Fibroblast of skin of right quadriceps (primary cell): ENCODE results near the gene KEL.

Experiments used
- DNase-seq: peaks from one replicate; pipeline ENCODE4 v3.0.0-alpha.2; 2013

The KEL gene

DNA sequence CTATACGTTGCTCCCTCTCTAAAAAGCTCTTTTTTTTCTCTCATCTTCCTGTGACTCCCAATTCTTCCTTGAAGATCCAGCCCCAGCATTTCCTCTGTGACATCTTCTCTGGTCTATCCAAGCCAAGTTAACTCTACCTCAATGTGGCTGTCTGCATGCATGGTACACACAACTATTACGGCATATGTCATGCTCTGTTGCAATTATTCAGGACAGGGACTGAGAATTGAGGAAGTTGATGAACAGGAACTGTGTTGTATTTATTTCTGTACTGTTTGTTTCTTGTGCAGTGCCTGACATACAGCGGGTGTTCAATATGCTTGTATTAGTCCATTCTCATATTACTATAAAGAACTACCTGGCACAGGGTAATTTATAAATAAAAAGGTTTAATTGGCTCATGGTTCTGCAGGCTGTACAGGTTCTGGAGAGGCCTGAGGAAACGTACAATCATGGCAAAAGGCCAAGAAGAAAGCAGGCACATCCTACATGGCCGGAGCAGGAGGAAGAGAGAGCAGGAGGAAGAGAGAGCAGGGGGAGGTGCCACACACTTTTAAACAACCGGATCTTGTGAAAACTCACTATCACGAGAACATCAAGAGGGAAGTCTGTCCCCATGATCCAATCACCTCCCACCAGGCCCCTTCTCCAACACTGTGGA, 34.9 kb downstream of the KEL start:
- DNase-seq: no peak

DNA sequence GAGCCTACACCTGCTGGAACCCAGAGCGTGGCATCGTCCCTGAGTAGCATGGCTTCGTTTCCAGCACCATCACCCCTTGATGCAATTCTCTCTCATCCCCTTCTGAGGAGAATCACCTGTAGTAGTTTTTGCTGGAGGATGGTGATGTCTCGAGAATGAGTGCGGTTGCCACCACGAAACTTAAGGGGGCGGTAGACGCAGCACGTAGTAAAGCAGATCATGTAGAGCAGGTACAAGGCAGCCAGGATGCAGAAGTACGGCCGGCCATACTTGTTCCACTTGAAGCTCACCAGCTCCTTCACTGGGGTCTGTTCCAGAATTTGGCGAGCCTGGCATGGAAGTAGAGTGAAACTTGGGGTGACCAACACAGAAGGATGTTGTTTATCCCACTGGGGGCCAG, 36.8 kb downstream of the KEL start:
- DNase-seq: no peak

DNA sequence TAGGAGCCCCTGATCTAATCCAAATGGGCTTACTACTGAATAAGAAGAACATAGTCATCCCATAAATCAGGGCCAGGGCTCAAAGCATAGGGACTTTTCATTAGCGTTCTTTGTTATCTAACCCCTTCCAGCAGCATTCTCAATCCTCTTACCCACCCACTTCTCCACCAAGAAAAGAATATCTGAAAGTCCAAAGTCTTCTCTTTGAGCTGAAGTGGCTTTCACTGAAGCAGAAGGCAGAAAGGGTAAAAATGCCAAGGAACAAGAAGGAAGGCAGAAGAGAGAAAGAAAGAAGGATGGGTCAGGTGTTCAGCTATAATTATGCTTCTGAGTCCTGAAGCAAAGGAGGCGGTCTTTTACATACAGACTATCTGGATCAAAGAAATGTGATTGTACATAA, 38.8 kb downstream of the KEL start:
- DNase-seq: no peak

DNA sequence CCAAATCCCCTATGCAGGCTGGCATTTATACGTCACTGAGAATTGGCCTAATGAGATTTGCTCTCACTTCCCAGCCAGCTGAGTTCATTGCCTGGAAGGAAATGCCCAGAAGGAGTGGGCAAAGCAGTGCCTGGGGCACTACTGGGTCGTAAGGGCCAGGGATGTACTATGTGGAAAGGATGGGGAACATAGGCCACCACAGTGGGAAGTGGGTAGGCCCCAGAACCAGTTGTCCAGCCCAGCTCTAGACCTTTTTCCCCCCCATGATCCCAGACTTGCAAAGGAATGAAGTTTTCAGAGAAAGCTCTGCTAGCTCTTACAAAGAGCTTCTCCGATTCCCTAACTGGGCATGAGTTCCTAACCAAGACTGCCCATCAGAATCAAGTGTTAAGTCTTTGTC, 42.5 kb downstream of the KEL start:
- no peak for DNase-seq

DNA sequence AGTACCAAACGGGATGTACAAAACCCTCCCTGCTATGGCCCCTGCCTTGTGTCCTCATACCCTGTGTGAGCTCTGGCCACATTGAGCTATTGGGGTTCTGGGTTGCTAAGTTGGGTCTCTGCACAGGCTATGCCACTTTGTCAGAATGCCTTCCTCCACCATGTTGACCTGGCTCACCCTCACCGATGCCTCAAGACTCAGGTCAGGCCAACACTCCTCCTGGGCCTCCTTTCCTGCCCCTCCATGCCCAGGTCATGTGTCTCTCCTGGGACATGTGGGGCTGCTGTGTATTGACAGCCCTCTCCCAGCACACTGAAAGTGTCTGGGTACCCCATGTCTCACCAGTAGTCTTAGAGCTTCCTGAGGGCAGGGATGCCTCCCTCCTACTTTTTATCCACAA, 43.3 kb downstream of the KEL start:
- DNase-seq: no peak

DNA sequence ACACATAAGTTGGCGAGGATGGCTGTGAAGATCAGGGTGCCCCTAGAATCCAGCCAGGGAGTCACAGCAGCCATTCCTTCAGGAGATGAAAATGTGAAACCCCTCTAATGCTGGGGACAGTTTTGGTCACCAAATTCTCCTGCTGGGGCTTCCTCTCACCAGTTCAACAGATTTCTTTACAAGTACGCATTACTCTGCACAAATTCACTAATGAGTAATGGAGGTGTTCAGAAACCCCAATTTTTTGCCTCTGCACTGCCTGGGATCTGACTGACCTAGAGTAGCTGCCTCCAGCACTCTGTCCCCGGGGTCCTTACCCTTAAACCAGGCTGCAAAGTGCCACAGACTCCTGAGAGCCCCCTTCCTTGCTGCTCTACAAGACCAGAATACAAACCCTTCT, 44.7 kb downstream of the KEL start:
- DNase-seq: no peak

DNA sequence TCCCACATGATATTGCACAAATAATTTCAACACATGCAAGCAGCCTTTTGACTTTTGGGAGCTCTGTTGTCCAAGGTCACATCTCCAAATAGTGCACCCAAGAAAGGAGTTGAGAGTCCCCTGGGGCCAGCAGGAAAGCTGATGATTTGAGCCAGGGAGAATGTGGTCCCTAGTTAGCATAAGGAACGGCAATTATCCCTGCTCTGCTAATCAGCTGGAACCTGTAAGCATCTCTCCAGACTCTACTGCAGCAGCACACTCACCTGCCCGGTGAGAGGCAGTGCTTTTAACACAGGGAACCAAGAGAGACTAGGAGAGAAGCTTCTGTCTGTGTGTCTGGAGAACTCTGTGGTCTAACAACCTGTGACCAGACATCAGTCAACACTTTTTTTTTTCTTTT, 45.7 kb downstream of the KEL start:
- DNase-seq: no peak

DNA sequence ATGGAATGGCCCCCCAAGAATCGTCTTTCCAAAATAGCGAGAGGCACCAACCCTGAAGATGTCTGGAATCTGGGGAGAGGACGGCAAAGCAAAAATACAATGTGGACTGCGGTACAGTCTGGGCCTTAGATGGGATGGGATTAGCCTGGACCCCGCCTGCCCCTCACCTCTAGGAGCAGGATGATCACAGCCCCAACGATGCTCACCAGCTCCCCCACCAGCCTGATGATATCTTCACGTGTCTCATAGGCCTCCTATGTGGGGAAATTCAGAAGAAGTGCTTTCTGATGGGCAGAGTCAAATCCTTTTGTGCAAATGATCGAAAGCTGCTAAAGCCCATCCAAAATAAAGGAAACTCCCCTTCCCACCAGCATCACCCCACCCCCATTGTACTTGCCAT, 46.8 kb downstream of the KEL start:
- no peak for DNase-seq

DNA sequence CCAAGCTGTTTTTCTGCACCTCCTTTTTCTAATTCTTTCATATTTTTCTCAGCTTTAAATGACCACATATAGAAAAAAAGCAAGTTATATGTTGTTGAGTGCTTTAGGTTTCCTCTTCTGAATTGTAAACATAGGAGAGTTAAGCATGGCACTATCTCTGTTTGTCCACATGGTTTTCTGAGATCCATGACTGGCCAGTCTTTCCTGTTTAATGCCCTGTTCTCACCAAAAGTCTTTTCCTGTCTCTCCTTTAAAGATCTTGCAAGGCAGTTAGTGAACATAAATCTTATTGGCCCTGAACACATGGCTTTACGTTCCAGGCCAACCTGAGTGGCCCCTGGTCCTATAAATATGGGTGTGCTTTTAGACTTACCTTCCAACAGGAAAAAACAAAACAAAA, 48.0 kb downstream of the KEL start:
- DNase-seq: no peak

DNA sequence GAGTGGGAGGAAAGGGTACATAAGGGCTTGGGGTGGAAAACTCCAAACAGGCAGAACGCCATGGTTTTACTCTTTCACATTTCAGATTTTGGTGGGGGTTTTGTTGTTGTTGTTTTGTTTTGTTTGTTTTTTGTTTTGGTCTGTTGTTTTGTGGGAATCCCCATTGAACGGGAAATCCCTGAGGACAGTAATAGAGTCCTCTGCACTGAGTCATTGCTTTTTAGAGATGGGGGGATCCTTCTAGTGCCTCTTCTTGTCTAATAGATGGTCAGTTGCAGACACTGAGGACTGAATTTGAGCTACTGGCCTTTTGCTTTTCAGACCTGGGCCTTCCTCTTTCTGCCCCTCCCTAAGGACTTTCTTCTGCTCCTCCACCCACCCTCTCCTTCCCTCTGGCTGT, 48.6 kb downstream of the KEL start:
- DNase-seq: no peak

DNA sequence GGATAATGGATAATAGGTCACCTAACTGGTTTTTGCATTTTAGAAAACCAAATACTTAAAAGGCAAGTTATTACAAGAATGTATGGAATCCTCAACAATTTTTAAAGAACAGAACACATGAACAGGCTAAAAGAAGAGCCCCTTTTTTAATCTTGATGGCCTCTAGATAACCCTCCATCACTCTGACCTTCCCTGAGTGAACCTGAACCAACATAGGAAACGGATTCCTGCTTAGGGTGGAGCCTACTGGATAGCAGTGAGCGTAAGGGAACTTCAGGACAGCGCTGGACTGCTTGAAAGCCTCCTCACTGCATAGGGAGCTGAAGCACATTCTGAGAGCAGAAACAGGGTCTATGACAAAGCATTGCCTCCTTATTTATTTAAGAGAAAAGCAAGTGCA, 49.1 kb downstream of the KEL start:
- no peak for DNase-seq

DNA sequence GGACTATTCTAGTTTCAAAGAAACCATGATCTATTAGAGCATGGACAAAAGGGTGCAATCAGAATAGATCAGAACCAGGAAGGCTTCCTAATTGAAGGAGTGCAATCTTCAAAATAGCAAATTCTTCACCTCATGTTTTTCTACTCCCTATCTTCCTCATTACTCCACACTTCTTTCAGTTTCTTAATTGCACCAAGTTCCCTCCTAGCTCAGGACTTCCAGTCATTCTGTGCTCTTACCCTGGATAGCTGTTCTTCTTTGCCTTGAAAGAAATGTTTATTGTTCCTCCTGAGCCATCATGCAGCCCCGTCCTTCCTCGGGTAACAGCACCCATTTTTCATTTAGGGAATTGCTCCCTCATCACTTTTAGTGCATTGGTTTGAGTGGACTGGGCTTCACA, 51.7 kb downstream of the KEL start:
- no peak for DNase-seq

DNA sequence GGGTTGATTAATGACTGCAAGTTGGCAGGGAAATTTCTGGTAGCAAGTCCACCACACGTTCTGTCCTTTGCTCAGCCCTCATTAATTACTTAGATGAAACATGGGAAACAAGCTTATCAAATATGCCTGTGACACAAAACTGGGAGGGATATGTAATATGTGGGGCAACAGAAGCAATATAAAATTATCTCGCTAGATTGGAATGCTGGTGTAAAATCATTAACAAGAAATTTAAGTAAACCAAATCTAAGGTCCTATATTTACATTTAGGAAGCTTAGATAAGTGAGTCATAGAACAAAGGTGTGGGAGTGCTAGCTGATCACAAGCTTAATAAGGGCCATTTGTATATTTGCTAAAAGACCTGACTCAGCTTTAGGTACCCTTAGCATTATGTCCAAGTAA, 52.1 kb downstream of the KEL start:
- DNase-seq: no peak

DNA sequence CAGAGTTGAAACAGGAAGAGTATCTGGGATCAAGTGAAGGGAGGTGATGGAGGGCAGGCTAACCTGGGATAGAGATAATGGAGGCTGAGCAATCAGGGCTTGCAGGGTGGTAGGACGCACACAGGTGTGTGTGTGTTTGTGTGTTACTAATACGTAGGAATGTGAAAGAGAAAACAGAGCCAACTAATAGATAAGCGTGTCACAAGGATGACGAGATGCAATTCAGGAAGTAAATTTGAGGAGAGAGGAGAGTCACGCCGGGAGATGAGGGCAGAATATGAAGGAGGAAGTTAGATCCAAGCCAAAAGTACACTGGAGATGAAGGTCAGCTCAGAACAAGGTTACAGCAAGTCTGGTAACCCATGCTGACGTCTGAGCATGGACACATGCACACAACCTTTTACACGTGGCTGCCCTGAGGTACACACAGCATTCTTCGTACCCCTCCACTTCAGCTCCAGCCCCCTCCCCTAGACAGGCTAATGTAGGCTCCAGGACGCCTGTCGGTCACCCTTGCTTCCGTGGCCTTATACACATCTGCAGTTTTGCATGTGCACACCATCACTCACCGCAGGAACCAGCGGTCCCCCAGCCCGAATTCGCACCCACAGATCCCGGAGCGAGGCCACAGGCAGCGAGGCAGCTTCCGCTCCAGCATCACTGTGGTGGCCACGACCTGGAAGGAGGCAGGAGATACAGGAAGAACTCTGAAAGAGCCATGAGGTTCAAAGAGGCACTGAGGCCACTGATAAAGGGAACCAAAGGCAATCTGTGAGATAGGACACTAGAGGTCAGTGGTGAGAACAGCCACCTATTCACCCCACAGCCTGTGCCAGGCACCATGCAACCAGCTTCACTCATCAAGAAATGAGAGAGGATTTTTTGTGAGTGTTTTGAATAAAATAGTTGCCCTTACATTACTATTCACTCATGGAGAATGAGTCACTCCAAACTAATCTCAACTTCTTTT, 53.0 kb downstream of the KEL start:
- no peak for DNase-seq

DNA sequence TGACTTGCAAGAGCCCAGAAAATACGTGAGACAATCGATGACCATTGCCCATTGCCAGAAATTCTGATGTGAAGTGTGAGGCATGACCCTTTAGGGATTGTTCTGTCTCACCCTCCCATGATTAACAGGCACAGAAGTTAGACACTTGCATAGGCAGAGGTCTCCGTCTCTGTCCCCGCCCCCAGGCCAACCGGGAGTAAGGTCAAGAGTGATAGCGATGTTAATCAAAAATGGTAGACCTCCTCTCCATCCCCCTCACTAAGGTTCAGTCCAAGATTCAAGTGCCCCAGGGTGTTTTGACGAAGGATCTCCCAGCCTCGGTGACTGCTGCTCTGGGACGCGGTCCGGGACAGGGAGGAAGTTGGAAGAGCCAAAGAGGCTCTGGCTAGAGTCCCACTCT, 53.9 kb downstream of the KEL start:
- no peak for DNase-seq

DNA sequence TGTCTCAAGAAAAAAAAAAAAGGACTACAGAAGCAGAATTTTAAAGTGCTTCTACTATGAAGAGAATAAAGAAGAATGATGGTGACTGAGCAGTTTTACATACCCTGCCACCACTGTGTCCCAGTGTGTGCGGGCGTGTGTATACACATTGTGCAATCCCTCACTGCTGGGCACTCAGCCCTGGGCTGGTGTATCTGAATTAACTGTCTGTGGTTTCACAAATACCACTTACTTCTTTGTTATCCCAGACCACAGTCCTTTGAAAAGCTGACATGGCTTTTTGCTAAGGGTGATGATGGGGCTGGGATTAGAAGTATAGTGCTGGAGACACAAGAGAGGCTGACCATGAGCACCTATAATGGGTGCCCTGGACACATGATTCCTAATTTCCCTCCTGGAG, 55.5 kb downstream of the KEL start:
- no peak for DNase-seq

DNA sequence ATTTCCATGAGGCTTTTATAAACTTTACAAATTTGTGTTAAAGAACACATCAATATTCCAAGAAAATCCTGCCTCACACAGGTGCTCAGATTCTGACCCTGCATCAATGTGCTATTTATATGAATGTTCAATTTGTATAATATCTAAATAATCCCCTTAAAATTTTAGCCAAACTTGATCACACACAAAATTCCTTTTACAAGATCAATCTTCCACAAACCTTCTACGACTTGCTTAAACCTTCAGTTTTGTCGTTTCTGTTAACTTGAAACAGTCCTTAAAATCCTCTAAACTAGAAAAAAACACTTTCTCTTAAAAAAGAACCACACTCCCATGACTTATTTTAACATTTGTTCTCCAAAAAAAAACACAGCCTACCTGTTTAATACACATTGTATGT, 56.4 kb downstream of the KEL start:
- no peak for DNase-seq

DNA sequence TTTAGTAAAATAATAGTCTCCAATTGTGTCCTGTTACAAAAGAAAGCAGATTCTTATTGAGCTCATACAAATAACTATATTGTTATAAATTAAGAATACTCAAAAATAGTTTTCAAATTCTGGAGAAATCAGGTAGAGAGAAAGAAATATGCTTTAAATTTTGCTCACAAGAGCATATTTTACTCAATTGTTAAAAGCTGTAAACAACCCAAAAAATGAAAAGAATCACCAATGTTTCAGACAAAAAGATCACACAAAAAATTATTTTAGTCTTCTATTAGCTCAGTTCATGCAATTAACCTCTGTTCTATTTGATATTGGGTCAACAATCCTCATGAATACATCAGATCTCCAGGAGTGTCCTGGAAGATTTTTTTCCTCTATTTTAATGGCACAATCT, 58.0 kb downstream of the KEL start:
- DNase-seq: no peak

DNA sequence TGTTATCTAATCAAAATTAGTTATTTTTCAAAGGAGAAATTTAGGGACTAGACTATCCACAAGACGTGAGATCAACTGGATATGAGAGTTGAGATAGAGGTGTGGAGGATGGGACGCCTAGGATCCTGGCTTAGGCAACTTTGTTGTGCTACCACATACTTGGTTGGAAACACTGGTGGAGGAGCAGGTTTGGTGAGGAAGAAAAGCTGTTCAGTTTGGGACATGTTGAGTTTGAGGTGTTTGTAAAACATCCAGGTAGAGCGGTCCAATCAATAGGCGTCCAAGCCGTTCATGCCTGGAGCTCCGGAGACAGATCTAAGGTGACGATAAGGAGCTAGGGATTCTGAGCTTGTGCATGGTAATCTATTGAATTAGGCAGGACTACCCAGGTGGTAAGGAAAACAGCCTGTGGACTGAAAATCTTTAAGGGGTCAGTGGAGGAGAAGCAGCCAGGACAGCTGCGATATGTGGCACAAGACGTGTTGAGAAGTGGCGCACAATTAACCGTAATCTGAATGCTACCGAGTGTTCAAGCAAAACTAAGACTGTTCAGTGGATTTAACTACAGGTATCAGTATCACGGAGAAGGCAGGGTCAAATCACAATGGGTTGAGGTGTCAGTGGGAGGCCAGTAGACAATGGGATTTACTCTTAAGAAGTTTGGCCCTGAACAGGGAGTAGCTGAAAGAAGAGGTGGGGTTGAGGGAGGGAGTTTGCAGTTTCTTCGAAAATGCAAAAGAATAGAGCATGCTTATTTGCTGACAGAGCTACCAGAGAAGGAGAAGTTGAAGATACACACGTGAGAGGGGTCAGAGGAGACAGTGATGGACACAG, 60.5 kb downstream of the KEL start:
- DNase-seq: no peak

DNA sequence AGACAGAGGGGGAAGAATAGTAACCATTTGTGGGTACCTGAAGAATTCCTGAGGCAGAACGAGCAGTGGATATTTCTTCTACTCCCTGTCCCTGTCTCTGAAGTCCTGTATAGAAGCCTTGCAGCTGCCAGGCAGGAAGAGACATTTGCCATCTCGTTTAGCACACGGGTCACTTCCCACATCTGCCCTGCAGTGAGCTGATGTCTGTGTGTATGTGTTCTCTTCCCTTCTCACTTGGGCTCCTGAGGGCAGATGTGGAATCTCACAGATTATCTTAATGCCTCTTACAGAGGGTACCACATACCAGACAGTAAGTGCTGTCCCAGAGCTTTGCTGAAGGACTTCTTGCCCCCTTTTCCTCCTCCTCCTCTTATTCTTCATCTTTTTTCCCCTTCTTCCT, 62.5 kb downstream of the KEL start:
- no peak for DNase-seq

DNA sequence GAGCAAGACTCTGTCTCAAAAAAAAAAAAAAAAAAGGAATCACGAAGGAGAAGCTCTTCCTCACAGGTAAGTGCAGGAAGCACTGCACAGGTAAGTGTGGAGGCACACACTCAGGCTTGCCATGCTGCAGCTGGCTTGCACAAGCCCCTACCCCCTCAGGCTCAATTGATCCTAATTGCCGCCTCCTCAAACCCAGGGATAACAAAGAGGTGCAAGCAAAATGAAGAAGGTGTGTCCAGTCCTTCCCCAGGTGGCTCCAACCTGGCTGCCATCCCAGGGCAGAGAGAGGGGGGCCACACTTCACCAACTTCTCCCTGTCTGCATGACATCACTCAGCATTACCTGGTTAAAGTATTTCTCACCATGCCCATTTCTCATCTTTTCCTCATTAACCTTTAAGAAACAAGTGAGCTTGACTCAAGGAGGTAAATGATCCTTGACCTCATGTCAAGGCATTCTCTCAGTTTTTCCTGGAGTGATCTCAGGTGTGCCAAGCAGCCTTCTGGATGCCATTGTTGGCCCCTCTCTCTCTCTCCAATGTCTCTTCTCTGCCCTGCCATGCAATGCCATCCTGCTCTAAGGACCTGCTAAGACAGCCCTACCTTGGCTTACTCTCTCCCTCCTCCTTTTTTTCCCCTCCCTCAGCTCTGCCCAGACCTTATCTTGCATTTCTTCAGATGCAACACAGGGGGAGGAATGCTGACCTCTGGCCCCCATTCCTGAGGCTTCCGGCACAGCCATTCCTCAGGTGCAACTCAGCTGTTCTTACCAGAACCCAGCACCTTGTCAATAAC, 63.6 kb downstream of the KEL start:
- no peak for DNase-seq

DNA sequence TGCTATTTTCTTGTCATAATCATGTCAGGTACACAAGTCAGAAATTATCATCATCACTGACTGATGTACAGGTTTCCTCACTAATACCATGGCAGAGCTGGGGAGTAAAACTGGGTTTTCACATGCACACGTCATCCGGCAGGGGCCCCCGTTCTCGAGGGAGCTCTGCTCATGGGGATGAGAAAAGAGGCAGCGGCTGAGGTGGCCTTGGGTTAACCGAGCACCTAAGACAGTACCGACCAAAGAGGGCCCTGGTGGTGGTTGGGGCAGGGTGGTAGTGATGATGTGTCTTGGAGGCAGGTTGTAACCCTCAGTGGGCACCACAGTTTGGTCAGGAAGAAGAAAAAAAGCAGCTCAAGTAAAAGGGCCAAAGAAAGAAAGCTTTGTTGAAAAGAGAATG, 64.5 kb downstream of the KEL start:
- no peak for DNase-seq
